ENCODE results near the gene P3H3. TPM values are rescaled to one million over a fixed set of nuclear protein-coding genes. Genes with fewer than 3 reads are reported as not detected.

P3H3 gene
- total RNA-seq, 1 experiment from 2014 or later, result 25.6 TPM

DNA sequence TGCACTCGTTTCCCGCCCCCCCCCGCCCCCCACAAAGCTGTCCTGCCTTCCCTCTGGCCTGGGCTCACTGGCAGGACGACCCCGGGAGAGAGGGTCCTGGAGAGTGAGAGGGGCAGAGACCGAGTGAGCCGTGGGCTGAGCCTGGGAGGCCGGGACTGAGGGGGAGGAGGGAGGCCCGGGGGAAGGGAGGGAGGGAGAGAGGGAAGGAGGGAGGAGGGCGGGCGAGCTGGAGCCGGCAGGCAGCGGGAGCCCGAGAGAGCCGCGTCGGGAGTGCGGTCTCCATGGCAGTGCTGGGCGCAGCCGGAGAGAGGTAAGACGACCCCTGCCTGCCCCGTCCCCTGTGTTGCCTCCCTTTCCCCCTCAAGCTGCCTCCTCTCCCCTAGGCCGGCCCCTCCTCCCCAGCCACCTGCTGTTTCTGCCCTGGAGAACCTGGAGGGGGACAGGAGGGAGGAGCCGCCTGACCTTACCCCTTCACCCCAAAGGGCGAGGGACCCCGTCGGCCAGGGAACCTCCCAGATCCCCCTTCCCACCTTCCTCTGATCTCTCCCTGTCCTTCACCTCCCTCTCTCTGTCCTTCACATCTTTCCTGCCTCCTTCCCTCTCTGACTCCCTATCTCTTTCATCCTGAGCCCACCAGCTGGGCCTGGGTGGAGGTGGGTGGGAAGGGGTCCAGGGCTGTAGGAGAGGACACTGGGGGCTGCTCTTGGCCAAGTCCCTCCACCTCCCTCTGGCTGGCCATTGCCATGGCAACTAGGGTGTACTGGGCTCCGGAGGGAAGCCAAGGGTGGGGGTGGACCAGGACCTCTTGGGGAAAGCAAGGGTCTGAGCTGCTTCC lies 6.4 kb upstream of the P3H3 start, which contains the start of gene GPR162:
Gene GPR162, plus strand, starts transcription at position 231 of the 835 bp plus-strand sequence. CDS start 2,078 bp downstream, outside the sequence.
- POLR2A ChIA-PET, result interaction anchor here (0.5 to 1.4 kb wide), 4 partner anchors 29 to 70 kb away, joined by 3 to 4 read pairs (median 3); partner anchors contain the start of genes CDCA3 and PTMS
- H3K27me3 Mint-ChIP-seq (ENCODE audit: insufficient read depth, unreplicated experiment), result peaks cover 19% of the 10 kb centered on the region

DNA sequence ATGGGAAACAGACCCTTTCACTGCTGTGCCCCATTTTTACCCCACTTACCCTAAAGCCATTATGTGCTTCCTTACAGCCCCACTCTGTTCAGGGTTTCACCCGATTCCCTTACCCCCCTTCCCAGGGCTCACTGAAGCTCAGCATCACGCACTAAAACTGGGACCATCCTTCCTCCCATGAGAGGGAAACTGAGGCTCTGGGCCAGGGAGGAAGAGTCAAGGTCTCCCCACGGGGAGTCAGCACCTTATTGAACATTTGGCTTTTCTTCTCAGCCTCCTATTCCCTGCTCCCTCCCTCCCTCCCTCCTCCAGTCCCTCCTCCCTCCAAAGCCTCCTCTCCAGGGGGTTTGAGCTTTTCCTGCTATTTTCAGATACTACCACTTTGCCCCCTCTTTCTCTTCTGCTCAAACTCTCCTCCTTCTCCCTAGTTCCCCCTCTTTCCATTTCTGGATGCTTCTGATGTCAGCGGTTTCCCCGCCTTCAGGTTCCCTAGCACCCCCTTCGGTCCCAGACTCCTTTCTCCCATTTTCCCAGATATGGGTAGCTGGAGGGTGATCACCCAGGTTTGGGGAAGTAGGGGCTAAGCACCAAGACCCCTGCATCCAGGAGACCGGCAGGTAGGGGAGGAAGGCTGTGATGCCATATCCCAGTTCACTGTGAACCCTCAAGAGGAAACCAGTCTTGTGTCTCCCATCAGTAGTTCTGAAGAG lies 5.6 kb upstream of the P3H3 start:
- TF ChIP-seq, protein P1, sequence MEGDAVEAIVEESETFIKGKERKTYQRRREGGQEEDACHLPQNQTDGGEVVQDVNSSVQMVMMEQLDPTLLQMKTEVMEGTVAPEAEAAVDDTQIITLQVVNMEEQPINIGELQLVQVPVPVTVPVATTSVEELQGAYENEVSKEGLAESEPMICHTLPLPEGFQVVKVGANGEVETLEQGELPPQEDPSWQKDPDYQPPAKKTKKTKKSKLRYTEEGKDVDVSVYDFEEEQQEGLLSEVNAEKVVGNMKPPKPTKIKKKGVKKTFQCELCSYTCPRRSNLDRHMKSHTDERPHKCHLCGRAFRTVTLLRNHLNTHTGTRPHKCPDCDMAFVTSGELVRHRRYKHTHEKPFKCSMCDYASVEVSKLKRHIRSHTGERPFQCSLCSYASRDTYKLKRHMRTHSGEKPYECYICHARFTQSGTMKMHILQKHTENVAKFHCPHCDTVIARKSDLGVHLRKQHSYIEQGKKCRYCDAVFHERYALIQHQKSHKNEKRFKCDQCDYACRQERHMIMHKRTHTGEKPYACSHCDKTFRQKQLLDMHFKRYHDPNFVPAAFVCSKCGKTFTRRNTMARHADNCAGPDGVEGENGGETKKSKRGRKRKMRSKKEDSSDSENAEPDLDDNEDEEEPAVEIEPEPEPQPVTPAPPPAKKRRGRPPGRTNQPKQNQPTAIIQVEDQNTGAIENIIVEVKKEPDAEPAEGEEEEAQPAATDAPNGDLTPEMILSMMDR (IDR thresholded peaks at IDR 0.05; ENCODE audit: insufficient read depth in 1 of 2, low read depth in 1 of 2, low read length in 1 of 2, severe bottlenecking in 1 of 2, unreplicated experiment in 1 of 2), result no peak
- H3K36me3 ChIP-seq (ENCODE audit: control insufficient read depth, insufficient read depth, low read length), result no peaks in the 10 kb centered on the region
- H3K27ac Mint-ChIP-seq (ENCODE audit: unreplicated experiment), result no peak overlapping the region
- intact Hi-C loops (cut with micrococcal nuclease; ENCODE audit: unreplicated experiment), result no loop called here
- CTCF ChIA-PET, result interaction anchor here (0.6 to 2.4 kb wide), 5 partner anchors 12 to 210 kb away, joined by 3 to 9 read pairs (median 6); partner anchors contain the start of gene PTMS
- peak overlapping the region; percentile 66 for H3K4me3 Mint-ChIP-seq (ENCODE audit: unreplicated experiment)
- no peak for DNase-seq
- peaks cover 22% of the 10 kb centered on the region for H3K27me3 Mint-ChIP-seq (ENCODE audit: insufficient read depth, unreplicated experiment)
- POLR2A ChIA-PET, result interaction anchor here (0.5 to 1.4 kb wide), 3 partner anchors 29 to 71 kb away, joined by 3 to 4 read pairs (median 3); partner anchors contain the start of gene CDCA3
- no peaks in the 10 kb centered on the region for H3K27me3 ChIP-seq (replicated peaks; ENCODE audit: control insufficient read depth, insufficient read depth, low read length)
- peaks cover 15% of the 10 kb centered on the region for H3K4me1 ChIP-seq
- H3K9me3 Mint-ChIP-seq (ENCODE audit: unreplicated experiment), result no peaks in the 10 kb centered on the region
- no peaks in the 10 kb centered on the region for H3K36me3 Mint-ChIP-seq (ENCODE audit: insufficient read depth, unreplicated experiment)
- no TSS peak for BruUV-seq (replicated peaks)
- no peaks in the 10 kb centered on the region for H3K9me3 ChIP-seq
- H3K4me1 Mint-ChIP-seq (ENCODE audit: low read depth, unreplicated experiment), result peaks cover 5% of the 10 kb centered on the region
- no peak overlapping the region for H3K4me3 ChIP-seq (ENCODE audit: low read depth, low read length)

More for the DNA sequence above, 6.4 kb upstream of the P3H3 start, which contains the start of gene GPR162:
- no peaks in the 10 kb centered on the region for H3K36me3 ChIP-seq (ENCODE audit: control insufficient read depth, insufficient read depth, low read length)
- H3K4me3 ChIP-seq (ENCODE audit: low read depth, low read length), result peak within 1 kb of the TSS; percentile 33
- no peaks in the 10 kb centered on the region for H3K9me3 ChIP-seq
- intact Hi-C loops (cut with micrococcal nuclease; ENCODE audit: unreplicated experiment), result no loop called here
- Mint-ChIP-seq H3K9me3 (ENCODE audit: unreplicated experiment) (no peaks in the 10 kb centered on the region), H3K27ac (ENCODE audit: unreplicated experiment) (no peak within 1 kb of the TSS), H3K4me1 (ENCODE audit: low read depth, unreplicated experiment) (no peaks in the 10 kb centered on the region), H3K4me3 (ENCODE audit: unreplicated experiment) (peak within 1 kb of the TSS; percentile 66), H3K36me3 (ENCODE audit: insufficient read depth, unreplicated experiment) (no peaks in the 10 kb centered on the region)
- peaks cover 9% of the 10 kb centered on the region for H3K4me1 ChIP-seq
- TF ChIP-seq, protein P1 (IDR thresholded peaks at IDR 0.05; ENCODE audit: insufficient read depth in 1 of 2, low read depth in 1 of 2, low read length in 1 of 2, severe bottlenecking in 1 of 2, unreplicated experiment in 1 of 2), result no peak
- CTCF ChIA-PET, result interaction anchor here (0.5 to 2.4 kb wide), 6 partner anchors 13 to 219 kb away, joined by 3 to 9 read pairs (median 6); partner anchors contain the start of genes MLF2 and PTMS
- no peaks in the 10 kb centered on the region for H3K27me3 ChIP-seq (replicated peaks; ENCODE audit: control insufficient read depth, insufficient read depth, low read length)
- BruUV-seq (replicated peaks), result no TSS peak
- no peak for DNase-seq
